22Rv1 (cell line): ENCODE measurements around the gene SPTBN1.

Experiments used
- CTCF ChIP-seq: fragments of 450-650 bp; IDR thresholded peaks from 2 replicates; pipeline ENCODE4 v1.5.1; 2017; ENCODE audit warnings: mild to moderate bottlenecking
- ZFX ChIP-seq: fragments of 450-650 bp; IDR thresholded peaks from 2 replicates; pipeline ENCODE4 v1.6.1; 2017; ENCODE audit warnings: antibody characterized with exemption, borderline replicate concordance

DNA sequence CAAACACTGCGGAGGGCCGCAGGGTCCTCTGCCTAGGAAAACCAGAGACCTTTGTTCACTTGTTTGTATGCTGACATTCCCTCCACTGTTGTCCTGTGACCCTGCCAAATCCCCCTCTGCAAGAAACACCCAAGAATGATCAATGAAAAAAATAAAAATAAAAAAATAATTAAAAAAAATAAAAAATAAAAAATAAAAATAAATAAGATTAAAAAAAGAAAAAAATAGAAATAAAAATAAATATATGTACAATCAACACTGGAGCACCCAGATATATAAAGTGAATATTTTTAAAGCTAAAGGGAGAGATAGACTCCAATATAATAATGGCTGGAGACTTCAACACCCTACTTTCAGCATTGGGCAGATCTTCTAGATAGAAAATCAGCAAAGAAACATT, 243.5 kb downstream of the SPTBN1 start:
- TF ChIP-seq CTCF (no peak), ZFX (no peak)
